NCI-H748 treated with DMSO at 0.1 percent for 48 hours (cell line): ENCODE results near the gene TP73.
"Not testable (repeated sequence)": the region's sequence is repeated elsewhere in the genome, so short reads cannot be mapped to it uniquely, and the experiment has no call there.

Experiments used
- DNase-seq: peaks from one replicate; lab custom pipeline; 2025; lab: John Stamatoyannopoulos, UW

The TP73 gene

GRCh38 chr1:3744646-3745045, 92.3 kb downstream of the TP73 start:
- no peak for DNase-seq

GRCh38 chr1:3745071-3745470, 92.8 kb downstream of the TP73 start:
- no peak for DNase-seq

GRCh38 chr1:3745590-3746381, 93.5 kb downstream of the TP73 start:
- no peak for DNase-seq

GRCh38 chr1:3746389-3746829, 94.1 kb downstream of the TP73 start:
- peak; percentile 13 for DNase-seq

- peak; percentile 57 for DNase-seq
Observed at GRCh38 chr1:3746830-3747521, 94.7 kb downstream of the TP73 start.

- no peak for DNase-seq
Observed at GRCh38 chr1:3747522-3747848, 95.2 kb downstream of the TP73 start.

- DNase-seq: no peak
Observed at GRCh38 chr1:3747903-3748302, 95.6 kb downstream of the TP73 start.

- not testable (repeated sequence) for DNase-seq
Observed at GRCh38 chr1:3748316-3748900, 96.1 kb downstream of the TP73 start.

GRCh38 chr1:3749512-3749911, 97.2 kb downstream of the TP73 start:
- DNase-seq: no peak

- DNase-seq: no peak
Observed at GRCh38 chr1:3750741-3751140, 98.4 kb downstream of the TP73 start.

GRCh38 chr1:3752400-3752945, 100.2 kb downstream of the TP73 start, which contains the start of gene CCDC27:
TSS of gene CCDC27 (plus strand) at chr1:3752450. CDS start at chr1:3752482, 32 bp downstream.
- DNase-seq: no peak

GRCh38 chr1:3753656-3754454, 101.5 kb downstream of the TP73 start:
- no peak for DNase-seq

- no peak for DNase-seq
Observed at GRCh38 chr1:3756394-3756793, 104.1 kb downstream of the TP73 start.

- DNase-seq: no peak
Observed at GRCh38 chr1:3759164-3759563, 106.8 kb downstream of the TP73 start.

GRCh38 chr1:3759796-3760195, 107.5 kb downstream of the TP73 start:
- no peak for DNase-seq

GRCh38 chr1:3761296-3762010, 109.1 kb downstream of the TP73 start:
- DNase-seq: no peak

- DNase-seq: no peak
Observed at GRCh38 chr1:3762151-3762872, 110.0 kb downstream of the TP73 start.

- no peak for DNase-seq
Observed at GRCh38 chr1:3762873-3763228, 110.5 kb downstream of the TP73 start.

- no peak for DNase-seq
Observed at GRCh38 chr1:3763351-3764125, 111.2 kb downstream of the TP73 start.
